Fibroblast of skin of left biceps (primary cell): ENCODE measurements around the gene GALT.
"Not testable (repeated sequence)": the region's sequence is repeated elsewhere in the genome, so short reads cannot be mapped to it uniquely, and the experiment has no call there.

Experiments used
- DNase-seq, 2 experiments: peaks; one replicate each; pipeline ENCODE4 v3.0.0-alpha.2; 2013; ENCODE audit warnings: low read depth in 2 of 2

The GALT gene

DNA sequence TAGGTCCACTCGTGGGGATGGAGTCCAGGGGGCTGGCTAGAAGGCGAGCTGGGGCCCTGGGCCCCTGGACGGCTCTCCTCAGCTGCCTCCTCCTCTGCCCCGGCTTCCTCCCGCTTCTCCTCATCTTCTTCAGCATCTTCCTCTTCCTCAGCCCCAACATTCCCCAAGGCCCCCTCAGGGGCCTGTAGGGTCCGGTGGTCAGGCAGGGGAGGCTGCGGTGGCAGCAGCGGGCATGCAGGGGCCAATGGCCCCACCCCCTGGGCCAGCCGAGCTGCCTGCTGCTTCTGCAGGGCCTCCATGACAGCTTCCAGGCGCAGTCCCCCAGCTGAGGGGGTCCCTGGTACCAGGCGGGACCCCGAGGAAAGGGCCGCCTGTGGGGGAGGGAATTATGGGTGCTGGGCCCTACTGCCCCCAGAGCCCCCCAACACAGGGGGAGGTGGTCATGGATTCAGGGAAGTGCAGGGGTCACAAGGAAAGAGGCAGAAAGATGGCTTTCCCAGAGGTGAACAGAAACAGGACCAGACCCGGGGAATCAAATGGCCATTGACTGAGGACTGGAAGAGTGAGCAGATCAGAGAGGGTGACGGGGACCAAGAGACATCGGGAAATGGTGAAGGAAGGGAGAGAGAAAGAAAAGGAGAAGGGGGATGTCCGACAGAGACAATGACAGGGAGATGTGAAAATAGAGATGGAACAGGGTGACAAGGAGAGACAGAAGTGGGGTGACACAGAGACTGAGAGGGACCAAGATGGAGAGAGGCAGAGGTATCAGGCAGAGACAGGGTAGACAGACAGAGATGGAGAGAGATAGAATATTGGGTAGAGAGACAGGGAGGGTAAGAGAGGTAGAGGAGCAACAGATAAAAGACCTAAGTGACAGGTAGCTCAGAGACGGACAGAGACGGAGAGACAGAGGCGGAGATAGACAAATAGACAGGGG is 18.5 kb upstream of the GALT start:
- DNase-seq = no peak

DNA sequence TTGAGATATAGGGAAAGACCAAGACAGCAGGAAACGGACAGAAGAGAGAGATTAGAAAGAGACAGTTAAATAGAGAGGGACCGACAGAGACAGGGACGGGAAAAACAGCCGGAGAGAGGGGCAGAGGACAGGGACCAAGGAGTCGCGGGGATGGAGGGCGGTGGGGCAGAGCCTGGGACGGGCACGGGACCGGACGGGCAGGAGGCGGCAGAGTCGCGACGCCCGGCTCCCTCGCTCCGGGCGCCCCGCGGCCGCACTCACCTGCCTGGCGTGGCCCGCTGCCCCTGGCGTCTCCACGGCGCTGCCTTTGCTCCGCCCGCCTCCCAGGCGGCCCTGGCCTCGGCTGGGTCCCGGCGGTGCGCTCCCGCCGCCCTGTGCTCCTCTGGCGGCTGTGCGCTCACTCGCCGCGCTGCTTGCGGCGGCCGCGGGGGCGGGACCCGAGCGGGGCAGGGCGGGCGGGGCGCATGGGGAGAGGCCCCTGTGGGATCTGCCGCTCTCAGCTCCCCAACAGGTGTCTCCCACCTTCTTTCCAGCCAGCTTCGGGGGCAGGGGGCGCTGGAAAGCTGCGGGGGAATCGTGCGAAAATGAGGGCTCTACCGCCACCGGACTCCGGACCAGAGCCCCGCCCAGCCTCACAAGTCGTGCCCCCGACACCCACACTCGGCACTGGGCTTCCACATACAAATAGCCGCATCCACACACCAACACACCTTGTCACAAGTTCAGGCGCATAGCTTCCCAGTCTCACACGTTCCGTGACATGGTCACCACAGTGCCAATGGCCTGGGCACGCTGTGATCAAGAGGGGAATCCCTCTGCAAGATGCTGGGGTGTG is 17.6 kb upstream of the GALT start, which contains the start of gene ARID3C:
Gene ARID3C, minus strand, starts transcription at position 411 of the 835 bp plus-strand sequence. CDS start 1,052 bp downstream, outside the sequence.
- DNase-seq = no peak

DNA sequence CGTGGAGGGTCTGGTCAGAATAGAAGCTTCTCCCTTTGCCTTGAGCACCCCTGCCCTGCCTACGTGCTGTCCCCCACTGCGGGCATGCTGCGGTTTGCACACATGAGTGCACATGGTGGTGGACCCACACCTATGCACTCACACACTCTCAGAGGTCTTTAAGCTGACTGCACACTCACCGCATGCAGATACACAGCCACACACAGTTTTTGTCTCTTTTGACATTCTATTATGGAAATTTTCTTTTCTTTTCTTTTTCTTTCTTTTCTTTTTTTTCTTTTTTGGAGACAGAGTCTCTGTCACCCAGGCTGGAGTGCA is 17.0 kb upstream of the GALT start:
- DNase-seq = no peak

DNA sequence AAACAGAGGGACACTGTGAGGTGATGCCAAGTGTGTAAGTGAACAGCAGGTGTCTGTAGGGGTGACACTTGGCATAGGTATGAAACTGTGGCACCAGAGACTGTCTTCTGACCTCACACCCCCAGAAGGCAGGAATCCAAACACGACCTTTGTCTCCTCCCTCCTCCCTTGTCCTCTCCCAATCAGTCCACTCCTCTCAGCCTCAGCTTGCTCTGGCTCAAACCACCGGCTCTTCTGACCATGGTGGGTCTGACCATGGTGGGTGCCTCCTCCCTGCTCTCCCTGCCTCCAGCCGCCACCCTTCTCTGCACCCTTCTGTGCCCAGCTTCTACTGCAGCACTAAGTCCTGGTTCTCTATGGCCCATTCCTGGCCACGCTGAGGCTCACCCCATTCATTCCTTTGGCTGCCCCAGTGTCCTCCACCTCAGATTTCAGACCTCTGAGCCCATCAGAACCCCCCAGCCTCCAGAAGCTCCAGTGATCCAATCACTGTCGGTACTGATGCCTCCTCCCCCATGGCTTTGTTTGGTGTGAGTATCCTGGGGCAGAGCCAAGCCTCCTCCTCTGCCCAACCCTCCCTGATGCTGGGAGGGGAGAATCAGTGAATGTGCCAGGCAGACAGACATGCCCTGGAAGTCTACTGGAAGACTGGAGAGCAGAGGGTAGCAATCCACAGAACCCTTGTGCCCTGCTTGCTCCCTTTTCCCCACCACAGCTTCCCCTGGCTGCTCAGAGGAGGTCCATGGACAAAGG is 15.9 kb upstream of the GALT start:
- no peak for DNase-seq

DNA sequence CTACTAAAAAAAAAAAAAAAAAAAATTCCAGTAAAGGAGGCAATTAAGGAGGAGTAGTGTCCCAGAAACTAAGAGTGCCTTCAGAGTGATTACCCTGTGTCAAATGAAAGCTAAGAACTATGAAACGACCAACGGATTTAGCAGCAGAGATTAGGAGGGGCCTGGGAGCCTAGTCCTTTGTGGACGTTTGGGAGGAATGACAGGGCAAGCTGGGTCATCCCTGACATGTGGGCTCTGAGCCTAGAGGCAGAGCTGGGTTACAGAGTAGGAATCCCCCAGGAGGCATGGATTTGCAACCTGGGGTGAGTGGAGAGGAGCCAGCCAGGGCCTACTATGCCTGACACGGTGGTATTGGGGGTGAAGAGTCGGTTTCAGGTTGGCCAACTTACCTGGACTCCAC is 13.3 kb upstream of the GALT start:
- DNase-seq = no peak

DNA sequence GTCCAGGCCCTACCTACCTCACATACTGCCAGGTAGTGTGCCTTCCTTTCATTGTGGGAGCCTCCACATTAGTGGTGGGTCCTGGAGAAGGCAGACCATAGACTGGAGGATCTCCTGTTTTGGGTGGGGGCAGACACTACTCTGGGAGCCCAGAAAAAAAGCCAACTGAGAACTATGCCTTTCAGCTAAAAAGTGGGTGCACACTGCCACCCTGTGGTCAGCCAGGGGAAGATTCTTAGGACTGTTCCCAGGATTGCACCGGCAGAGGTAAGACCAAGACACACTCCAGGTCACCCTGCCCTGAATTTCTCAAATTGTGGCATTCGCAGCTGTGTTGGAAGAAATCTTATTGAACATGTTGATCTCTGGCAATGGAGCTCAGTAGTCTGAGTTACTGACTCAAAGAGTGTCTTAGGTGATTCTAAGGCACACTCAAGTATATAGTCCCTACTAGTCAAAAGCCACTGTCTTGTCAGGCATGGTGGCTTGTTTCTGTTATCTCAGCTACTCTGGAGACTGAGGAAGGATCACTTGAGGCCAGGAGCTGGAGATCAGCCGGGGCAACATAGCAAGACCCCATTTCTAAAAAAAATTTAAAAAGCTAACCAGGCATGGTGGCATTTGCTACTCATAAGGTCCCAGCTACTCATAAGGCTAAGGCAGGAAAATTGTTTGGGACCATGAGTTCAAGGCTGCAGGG is 12.5 kb upstream of the GALT start:
- no peak for DNase-seq

DNA sequence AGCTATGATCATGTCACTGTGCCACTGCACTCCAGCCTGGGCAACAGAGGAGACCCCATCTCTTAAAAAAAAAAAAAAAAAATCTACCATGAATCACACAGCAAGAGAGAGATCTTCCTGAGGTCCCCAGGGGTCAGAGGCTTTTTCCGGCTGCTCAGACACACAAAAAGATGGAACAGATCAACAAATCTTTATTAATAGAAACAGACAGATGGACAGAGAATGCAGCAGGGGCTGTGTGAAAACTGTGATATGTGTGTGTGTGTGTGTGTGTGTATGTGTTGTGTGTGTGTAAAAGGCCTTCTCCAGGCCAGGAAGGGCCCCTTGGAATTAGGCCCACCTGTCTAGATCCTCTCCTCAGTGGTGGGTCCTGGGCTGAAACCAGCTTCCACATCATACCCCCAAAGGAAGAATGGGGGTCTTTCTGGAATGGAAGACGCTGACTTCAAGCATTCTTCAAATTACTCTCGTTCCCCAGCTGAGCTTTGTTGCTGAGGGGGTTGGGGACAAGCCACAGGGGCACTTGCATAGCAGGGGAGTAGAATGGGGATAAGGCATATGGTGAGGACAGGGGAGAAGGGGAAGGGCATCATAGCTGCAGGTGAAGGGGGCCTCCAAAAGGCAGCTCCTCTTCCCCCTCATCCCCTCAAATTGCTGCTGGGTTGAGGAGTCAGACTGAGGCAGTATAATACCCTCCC is 11.8 kb upstream of the GALT start:
- no peak for DNase-seq

DNA sequence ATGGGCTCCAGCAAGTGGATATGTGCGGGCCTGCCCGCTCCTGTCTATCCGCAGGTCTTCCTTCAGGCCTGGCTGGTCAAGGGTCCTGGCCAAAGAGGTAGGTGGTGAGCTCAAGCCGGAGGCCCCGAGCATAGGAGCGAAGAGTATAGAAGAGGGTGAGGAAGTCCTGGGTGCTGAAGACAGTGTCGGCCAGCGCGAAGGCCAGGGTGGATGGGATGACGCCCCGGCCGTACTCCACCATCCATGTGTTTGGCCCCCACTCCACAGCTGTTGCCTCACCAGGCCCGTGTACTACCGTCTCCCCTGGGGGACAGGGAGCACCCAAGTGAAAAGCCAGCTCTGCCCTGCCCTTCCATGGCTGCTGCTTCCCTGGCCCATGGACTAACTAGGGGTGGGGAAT is 10.9 kb upstream of the GALT start:
- no peak for DNase-seq

DNA sequence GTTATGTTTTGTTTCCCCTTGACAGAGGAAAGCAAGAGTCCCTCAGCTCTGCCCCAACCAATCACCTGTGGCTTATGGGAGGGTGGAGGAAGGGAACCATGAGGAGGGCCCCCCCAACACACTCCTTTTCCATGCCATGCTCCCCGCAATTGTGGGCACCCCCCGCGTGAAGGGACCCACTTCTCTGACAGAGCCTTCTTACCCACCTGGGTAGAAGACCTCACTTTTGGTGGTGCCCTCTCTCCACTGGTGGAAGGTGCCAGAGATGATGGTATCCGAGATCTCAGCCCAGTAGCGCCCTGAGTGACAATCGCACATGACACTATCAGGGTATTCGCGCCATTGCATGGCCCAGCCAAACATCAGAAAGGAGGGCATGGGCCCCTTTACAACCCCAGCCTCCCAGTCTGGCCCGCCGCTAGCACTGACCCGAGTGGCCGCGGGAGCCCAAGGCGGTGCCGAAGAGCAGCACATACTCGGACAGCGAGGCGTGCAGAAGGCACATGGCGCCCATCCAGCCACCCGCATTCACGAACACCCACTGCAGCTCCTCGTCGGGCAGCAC is 9.6 kb upstream of the GALT start:
- DNase-seq = no peak

DNA sequence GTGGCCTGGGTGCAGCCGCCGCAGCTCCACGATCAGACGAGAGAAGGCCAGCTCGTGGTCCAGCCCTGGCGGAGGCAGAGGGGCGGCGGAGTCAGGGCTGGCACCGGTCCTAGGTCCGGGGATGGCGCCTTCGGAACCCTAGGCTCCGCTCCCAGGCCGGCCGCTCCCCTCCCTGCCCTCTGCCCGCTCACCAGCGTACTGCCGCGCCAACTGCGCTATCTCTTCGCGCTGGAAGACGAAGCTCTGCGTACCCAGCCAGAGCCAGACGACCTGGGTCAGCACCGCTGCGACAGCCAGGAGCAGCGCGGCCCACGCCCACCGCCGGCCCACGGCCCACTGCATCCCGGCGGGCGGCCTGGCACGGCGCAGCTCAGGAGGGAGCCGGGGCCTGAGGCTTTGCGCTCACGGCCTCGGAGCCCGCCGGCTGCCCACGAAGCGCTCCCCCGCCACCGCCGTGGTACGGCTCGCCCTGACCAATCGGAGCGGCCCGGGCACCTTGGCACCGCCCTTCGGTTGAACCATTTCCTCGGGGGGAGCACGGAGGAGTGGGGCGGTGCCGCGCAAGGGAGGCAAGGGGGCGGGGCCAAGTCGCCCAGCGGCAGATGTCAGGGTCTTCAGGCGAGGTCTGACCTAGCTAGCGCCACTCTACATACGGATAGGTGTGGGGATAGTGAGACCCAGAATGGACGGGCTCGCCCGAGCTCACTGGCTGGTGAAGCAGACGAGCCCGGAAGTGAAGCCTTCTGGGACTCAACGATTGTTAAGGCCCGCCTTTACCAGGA is 8.9 kb upstream of the GALT start, which contains the start of gene SIGMAR1:
Gene SIGMAR1, minus strand, starts transcription at position 432 of the 782 bp plus-strand sequence. Its CDS starts 90 bp downstream, at position 342.
- DNase-seq = peak; percentile 78 to 85

DNA sequence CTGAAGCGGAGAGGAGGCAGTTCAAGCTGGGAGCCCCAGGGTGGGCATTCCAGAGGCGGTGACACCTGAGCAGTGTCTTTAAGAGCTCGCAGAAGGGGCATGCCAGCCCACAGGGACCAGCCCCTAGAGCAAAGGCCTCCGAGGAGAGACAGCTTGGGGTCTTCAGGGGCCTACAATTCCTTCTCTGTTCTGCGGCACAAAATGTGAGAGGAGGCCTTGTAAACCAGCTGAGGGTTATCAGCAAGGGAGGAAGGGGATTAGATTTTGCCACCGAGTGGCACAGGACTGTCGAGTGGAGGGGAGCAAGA is 8.4 kb upstream of the GALT start:
- no peak for DNase-seq

DNA sequence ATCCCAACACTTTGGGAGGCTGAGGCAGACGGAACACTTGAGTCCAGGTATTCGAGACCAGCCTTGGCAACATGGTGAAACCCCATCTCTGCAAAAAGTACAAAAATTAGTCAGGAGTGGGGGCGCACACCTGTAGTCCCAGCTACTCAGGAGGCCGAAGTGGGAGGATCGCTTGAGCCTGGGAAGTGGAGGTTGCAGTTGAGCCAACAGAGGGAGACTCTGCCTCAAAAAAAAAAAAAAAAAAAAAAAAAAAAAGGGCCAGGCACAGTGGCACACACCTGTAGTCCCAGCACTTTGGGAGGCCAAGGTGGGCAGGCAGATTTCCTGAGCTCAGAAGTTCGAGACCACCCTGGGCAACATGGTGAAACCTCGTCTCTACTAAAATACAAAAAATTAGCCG is 7.2 kb upstream of the GALT start:
- DNase-seq = not testable (repeated sequence)

DNA sequence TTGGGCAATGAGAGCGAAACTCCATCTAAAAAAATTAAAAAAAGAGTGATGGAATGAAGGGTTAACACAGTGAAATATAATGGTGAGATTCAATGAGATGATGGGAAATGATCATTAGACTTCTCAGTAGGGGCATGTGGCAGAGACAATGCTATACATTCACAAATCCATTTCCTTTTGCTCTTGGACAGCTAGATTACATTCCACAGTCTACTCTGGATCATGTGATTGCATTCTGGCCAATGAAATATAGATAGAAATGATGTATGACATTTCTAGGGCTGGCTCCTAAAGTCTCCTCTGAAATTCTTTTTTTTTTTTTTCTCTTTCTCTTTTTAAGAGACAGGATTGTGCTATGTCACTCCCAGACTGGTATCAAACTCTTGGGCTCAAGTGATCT is 3.8 kb upstream of the GALT start:
- DNase-seq = no peak

DNA sequence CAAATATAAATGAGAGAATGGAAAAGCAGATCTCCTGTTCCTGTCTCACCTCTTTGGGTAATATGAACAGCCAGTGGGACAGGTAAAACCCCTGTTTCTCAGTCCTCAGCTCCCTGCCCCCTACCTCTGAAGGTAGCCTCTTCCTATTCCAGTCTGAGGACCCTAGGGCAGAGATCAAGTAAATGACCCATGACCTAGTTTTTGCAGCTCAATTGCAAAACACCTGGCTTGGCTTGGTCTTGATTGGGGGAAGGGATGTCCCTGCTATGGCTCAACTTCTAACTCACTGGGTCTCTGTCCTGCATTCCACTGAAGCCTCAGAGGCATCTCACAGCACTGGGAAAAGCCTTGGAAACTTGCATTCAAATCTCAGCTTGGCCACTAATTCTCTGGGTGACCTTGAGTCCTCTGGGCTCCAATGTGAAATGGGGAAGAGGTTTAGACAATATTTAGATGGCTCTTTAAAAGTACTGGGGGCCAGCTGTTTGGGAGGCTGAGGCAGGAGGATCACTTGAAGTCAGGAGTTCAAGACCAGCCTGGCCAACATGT is 1.6 kb upstream of the GALT start:
- no peak for DNase-seq

DNA sequence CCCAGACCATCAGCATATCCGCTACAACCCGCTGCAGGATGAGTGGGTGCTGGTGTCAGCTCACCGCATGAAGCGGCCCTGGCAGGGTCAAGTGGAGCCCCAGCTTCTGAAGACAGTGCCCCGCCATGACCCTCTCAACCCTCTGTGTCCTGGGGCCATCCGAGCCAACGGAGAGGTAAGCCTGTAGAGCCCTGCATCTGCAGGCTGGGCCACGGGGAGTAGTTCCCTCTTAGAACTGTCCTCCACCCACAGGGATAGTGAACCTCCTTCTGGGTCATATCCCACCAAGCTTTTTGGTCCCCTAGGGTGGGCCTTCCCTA is 569 bp downstream of the GALT start:
- DNase-seq = no peak

DNA sequence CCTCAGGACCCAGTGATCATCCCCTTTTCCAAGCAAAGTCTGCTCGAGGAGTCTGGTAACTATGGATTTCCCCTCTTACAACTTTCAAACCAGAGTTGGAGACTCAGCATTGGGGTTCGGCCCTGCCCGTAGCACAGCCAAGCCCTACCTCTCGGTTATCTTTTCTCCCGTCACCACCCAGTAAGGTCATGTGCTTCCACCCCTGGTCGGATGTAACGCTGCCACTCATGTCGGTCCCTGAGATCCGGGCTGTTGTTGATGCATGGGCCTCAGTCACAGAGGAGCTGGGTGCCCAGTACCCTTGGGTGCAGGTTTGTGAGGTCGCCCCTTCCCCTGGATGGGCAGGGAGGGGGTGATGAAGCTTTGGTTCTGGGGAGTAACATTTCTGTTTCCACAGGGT is 1.2 kb downstream of the GALT start:
- no peak for DNase-seq

DNA sequence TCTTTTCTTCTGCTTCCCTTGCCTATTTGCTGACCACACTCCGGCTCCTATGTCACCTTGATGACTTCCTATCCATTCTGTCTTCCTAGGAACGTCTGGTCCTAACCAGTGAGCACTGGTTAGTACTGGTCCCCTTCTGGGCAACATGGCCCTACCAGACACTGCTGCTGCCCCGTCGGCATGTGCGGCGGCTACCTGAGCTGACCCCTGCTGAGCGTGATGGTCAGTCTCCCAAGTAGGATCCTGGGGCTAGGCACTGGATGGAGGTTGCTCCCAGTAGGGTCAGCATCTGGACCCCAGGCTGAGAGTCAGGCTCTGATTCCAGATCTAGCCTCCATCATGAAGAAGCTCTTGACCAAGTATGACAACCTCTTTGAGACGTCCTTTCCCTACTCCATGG is 2.2 kb downstream of the GALT start:
- no peak for DNase-seq

DNA sequence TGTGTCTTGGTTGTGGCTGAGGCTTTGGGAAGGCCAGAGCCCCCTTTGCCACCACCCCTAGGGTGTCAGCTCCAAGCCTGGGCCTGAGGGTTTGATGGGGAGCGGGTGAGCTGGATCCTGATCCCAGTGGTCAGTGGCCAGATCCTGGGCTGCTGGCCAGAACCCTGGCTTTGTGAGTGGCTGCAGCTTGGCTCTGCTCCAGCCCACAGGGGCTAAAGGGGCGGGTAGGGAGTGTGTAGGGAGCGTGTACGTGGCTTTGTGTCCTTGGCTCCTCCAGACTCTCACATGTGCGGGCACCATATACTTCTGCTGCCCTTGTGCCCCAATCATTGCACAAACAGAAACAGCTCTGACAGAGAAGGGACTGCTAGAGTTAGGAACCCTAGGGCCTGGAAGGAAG is 4.3 kb downstream of the GALT start:
- DNase-seq = no peak

DNA sequence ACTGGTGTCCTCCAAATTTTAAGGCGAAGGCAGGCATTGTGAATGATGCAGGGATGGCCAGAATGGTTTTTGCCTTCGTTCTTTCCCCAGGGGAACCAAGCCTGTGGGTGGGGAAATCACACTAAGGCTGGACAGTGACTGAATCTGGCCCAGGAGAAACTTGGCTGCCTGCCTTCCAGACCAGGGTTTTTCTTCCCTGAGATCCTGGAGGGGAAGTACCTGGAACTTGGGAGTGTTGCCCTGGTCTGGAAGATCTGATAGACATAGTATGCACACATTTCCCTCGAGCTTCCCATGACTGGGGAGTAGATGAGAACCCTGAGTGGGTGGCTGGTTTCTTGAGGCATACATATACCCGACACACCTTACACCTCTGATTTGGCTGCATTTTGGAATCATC is 4.8 kb downstream of the GALT start:
- DNase-seq = no peak
